ENCODE measurements around the gene NQO1. TPM values are rescaled to one million over a fixed set of nuclear protein-coding genes. Genes with fewer than 3 reads are reported as not detected.

NQO1 gene
- total and polyA plus RNA-seq, 9 of the 15 experiments (the other 6 are each of a cell fraction or from before 2014, with no cell fraction given) = 96.7 to 198 (median 122) TPM

- 0 out of 2 replicates have a peak, but pooled peaks have one; percentile 7 for TF ChIP-seq FOSL1 (tag; conservative IDR thresholded peaks at IDR 0.05)
- TF ChIP-seq CEBPG (CRISPR knock-in tag; IDR thresholded peaks at IDR 0.05) = no peak
- TF ChIP-seq CEBPG (tag; conservative IDR thresholded peaks at IDR 0.05 in 1 of 2, IDR thresholded peaks at IDR 0.05 in 1 of 2) = peak in 1 of 2 experiments; percentile 40; a peak in 1 of 4 replicates
- TF ChIP-seq MEIS2 (IDR thresholded peaks at IDR 0.05; ENCODE audit: partially characterized antibody) = peak; percentile 86
- peak; percentile 21; the same call in 1 of the 2 replicates for TF ChIP-seq CEBPB (tag; IDR thresholded peaks at IDR 0.05)
- peak in 1 of 2 experiments; percentile 30; a peak in 1 of 4 replicates for TF ChIP-seq HDAC1 (IDR thresholded peaks at IDR 0.05)
- TF ChIP-seq MAZ (CRISPR knock-in tag; conservative IDR thresholded peaks at IDR 0.05 in 1 of 2, IDR thresholded peaks at IDR 0.05 in 1 of 2) = 0 out of 4 replicates have a peak, but pooled peaks of 1 of the 2 experiments have one; percentile 25
- no peak for TF ChIP-seq RNF219 (CRISPR knock-in tag; IDR thresholded peaks at IDR 0.05)
- TF ChIP-seq KDM1A (IDR thresholded peaks at IDR 0.05) = peak; percentile 94 to 95
Observed at GRCh38 chr16:69724981-69725479, 1.3 kb downstream of the NQO1 start (continued).

All from K562 (cell line).